ENCODE measurements around the gene IGFBP4.

DNA sequence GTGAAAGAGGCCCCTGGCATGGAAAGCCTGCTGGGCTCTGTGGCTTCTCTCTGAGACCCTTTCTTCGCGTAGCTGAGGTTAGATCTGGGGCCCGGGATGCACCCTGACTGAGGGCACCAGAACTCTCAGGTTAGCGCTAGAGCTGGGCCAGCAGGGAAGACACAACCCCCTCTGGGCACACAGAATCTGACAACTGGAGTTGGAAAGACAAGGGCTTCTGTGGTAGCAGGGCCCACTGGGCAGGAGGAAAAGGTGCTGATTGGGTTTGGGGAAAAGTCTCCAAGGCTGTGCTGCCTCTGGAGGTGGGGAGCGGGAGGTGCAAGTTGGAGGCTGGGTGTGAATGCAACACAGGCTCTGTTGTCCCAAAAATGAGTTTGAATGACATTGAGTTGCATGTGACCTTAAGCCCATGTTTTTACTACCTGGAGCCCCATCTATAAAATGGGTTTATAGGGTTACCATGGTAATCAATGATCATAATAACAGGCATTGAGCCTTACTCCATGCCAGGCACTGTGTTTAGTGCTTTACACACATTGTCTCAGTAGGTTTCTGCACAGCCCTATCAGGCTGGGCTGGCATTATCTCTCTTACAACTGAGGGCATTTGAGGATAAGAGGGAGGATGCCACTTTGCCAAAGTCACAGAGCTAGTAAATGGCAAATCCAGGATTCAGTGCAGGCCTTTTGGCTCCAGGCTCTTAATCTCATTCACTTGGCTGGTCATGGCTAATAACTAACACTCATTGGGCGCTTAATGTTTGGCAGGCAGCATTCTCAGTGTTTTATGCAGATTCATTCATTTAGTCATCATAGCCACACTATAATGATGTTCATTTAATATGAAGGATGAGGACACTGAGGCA is 9.5 kb upstream of the IGFBP4 start:
- TF ChIP-seq, protein P1, sequence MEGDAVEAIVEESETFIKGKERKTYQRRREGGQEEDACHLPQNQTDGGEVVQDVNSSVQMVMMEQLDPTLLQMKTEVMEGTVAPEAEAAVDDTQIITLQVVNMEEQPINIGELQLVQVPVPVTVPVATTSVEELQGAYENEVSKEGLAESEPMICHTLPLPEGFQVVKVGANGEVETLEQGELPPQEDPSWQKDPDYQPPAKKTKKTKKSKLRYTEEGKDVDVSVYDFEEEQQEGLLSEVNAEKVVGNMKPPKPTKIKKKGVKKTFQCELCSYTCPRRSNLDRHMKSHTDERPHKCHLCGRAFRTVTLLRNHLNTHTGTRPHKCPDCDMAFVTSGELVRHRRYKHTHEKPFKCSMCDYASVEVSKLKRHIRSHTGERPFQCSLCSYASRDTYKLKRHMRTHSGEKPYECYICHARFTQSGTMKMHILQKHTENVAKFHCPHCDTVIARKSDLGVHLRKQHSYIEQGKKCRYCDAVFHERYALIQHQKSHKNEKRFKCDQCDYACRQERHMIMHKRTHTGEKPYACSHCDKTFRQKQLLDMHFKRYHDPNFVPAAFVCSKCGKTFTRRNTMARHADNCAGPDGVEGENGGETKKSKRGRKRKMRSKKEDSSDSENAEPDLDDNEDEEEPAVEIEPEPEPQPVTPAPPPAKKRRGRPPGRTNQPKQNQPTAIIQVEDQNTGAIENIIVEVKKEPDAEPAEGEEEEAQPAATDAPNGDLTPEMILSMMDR (IDR thresholded peaks at IDR 0.05): peak in 3 of 4 experiments; percentile 37 to 54 (median 45)
- no peak for TF ChIP-seq POLR2AphosphoS5 (IDR thresholded peaks at IDR 0.05)
- no peak for TF ChIP-seq POLR2A (IDR thresholded peaks at IDR 0.05)
- no peak for TF ChIP-seq EP300 (IDR thresholded peaks at IDR 0.05)
